RPMI8226 (cell line): ENCODE measurements around the gene ZC3H18.

Source experiments
- DNase-seq: peaks from one replicate; pipeline ENCODE4 v3.0.0-alpha.2; 2015

Gene ZC3H18

DNA sequence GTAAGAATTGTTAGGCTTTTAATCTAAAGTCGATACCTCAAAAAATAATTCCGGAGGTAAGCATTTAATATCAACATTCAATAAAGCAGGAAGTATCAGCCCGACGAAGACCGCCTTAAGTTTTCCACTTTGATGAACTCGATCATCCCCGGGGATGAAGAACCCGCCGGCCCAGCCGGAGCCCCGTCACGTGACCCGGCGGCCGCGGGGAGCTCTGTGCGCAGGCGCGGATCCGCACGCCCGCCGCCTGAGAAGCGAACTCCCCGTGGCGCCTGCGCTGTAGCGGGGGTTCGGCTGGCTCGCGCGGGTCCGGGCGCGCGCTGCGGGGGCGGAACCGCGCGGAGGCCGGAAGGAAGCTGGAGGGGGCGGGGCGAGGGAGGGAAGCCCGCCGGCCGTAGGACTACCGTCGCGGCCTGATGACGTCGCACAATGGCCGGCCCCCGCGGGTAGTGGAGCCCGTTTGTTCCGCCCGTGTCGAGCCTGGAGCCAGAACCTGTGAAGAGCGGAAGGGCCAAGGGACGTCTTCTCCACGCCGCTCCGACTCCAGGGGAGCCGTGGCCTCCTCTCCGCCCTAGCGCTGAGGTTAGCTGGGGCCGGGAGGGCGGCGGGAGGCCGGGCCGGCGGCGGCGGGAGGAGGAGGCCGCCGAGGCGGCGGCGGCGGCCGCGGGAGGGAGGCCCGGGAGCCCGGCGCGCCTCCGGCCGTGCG, at the start of gene ZC3H18:
Gene ZC3H18, plus strand, starts transcription at position 419 of the 706 bp plus-strand sequence. CDS start 6,721 bp downstream, outside the sequence.
- DNase-seq: peak; percentile 96

DNA sequence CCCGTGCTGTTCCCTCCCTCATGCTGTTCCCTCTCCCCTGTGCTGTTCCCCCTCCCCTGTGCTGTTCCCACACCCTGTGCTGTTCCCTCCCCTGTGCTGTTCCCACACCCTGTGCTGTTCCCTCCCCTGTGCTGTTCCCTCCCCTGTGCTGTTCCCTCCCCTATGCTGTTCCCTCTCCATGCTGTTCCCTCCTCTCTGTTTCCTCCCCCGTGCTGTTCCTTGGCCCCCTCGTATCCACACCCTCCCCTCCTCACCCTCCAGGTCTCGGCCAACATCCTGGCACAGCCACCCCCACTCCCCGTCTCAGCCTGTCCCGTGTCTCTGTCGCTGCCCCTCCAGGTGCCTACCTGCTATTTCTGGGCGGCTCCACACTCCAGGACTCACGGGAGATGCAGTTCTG, 48.5 kb upstream of the ZC3H18 start:
- DNase-seq: no peak

DNA sequence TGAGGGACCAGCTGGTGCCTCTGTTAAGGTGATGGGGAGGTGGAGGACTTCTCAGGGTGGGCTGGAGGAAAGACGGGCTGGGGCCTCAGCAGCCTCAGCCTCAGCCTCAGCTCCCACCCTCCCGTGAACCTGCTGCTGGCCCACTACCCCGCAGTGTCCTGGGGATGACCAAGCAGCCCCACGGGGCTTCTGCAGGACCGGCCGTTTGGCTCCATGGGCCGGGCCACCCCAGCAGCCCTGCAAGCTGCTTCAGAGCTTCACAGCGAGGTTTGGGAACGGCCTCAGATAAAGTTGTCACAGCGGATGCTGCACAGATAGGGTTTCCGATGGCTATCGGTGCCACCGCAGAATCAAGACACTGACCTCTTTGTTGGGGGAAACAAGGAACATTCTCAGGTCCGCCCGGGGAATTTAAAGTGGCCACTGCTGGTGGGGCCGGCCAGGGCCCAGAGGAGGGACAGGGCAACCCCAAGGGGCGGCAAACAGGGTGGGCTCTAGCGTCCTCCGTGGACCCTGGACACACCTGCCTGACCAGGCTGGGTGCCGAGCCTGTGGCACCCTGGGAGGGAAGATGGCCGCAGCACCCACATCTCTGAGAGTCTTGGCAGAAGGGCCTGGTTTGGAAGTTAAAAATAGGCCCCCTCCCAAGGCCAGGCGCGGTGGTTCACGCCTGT, 47.8 kb upstream of the ZC3H18 start:
- no peak for DNase-seq

DNA sequence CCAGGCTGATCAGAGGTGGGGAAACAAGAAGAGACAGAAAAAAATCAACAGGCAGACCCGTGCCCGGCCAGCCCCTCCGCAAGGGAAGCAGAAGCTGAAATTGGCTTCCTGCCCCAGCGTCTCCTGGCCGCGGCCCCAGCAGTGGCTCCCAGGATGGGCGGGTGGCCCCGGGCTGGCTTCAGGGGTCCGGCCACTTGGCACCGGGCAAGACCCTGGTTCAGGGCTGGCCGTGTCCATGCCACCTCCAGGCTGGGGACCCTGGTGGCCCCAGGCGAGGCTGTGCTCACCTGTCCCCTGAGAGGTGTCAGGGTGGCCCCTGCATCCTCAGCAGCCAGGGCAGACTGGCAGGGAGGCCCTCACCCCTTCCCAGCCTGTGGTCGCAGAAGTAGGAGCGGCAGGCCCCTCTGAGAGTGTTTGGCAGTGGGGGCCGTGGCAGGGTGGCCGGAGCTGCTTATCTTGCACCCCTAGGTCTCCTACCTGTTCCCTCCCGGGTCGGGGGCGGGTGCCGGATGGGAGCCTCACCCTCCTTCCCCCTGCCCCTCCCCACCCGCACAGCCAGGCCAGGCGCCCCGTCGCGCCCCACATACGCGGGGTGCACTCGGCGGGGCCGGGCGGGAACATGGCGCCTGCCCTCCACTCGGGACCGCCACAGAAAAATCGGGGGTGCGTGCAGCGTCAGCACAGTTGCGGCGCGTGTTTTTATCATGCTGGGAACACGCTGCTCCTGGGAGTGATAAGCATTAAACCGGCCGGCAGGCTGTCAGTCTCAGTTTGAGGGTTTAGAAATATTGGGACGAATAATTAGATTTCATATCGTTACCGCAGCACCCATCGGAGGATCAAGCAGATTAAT, 46.7 kb upstream of the ZC3H18 start:
- no peak for DNase-seq

DNA sequence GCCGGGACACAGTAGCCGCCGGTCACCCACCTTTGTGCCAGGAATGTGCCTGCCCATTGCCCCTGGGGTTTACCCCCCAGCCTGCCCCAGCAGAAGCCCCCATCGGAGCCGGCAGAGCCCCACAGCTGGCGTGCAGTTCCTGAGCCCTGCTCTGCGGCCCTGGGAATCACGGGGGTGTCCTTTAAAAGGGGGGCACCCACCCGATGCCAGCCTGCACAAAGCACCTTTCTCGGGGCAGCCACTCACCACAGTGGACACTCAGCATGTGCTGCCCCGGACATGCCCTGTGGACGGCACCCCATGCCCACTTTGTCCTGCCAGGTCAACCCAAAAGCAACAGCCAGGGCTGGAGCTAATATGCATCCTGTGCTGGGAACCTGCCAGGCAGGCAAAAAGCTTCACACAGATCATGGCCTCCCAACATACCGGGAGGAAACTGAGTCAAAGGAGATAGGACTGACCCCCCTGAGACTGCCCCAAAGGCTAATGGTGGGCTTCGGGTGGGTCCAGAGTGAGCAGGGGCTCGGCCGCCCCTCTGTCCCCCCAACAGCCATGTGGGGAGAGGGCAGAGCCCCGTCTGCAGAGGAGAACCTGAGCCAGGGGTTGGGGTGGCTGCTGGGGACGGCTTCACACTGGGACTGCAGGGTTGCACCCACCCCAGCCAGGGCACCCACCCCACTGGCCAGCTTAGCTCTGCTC, 45.8 kb upstream of the ZC3H18 start:
- DNase-seq: no peak

- DNase-seq: no peak
Measured at GRCh38 chr16:88524973-88525662, 45.1 kb upstream of the ZC3H18 start.

DNA sequence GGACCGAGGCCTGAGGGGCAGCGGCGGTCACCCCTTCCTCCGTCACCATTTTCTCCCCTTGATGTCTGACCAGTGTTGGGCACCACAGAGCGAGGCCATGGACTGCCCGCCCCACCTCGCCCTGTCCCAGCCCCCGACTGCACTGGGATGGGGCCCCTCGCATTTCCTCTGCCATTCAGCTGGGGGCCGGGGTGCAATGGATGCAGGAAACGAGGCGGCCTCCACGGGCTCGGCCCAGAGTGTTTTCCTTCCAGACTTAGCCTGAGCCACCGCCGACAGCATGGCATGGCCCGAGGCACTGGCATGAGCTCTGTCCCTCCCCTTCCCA, 44.6 kb upstream of the ZC3H18 start:
- no peak for DNase-seq

DNA sequence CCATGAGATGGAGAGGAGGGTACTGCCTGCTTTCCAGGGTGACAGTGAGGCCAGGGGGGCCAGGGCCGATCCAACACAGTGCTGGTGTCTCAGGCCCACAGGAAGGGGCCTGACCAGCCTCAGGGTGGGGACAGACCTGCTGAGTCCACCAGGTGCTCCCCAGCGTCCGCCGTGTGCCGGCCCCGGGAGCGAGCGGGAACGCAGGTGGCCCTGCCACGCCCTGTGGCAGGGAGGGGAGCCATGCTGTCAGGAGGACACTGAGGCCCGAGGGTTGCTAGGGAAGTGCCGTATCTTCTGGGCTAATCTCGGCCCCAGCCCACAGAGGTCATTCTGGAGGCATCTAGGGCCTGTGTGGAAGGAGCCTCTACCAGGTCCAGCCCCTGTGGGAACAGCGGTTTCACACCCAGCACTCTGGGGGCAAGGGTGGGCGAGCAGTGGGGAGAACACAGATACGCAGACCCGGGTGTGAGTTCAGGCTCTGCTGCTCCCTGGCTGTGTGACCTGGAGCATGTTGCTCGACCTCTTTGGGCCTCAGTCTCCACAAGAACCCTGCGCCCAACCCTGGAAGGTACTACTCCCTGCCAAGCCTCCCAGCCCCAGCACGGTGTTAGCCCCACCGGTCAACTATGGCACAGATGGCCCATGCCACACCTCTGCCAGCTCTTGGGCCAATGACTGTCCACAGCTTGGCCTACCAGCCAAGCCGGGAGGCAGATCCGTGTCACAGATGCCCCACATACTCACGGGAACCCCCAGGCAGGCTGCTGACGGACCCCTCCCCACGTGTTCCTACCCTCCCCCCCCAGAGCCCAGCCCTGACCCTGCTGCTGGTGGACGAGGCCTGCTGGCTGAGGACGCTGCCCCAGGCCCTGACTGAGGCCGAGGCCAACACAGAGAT, 43.9 kb upstream of the ZC3H18 start:
- no peak for DNase-seq

- no peak for DNase-seq
Measured at GRCh38 chr16:88526906-88527185, 43.4 kb upstream of the ZC3H18 start.

GRCh38 chr16:88527186-88527936, 42.8 kb upstream of the ZC3H18 start:
- peak; percentile 51 for DNase-seq

DNA sequence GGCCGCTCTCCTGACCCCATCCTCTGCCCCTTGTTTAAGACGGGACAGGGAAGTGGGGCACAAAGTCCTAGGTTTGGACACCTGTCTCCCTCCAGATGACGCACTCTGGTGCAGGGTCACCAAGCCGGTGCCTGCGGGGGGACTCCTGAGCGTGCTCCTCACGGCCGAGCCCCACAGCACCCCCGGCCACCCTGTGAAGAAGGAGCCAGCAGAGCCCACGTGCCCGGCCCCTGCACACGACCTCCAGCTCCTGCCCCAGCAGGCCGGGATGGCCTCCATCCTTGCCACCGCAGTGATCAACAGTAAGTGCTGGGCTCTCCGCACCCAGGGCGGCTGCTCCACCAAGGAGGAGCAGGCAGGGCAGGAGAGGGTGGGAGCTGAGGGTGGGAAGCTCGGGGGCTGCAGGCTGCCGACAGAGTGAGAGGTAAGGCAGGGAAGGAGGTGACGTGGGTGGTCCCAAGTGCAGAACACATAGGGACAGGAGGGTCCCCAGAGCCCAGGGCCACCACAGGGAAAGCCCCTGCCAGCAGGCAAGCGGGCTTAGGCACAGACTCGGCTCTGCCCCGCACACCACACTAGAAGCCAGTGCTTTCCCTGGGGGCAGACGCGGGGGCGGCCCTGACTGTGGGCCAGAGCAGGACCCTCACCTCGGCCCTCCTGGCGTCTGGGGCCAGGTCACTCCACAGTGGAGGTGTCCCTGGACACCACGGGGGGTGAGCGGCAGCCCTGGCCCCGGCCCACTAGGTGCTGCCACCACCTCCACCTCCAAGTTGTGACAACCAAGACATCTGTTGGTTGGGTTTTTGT, 42.1 kb upstream of the ZC3H18 start:
- no peak for DNase-seq

GRCh38 chr16:88528902-88529318, 41.3 kb upstream of the ZC3H18 start:
- no peak for DNase-seq

- no peak for DNase-seq
Measured at GRCh38 chr16:88529596-88529995, 40.6 kb upstream of the ZC3H18 start.

- no peak for DNase-seq
Measured at GRCh38 chr16:88530051-88530857, 39.9 kb upstream of the ZC3H18 start.

DNA sequence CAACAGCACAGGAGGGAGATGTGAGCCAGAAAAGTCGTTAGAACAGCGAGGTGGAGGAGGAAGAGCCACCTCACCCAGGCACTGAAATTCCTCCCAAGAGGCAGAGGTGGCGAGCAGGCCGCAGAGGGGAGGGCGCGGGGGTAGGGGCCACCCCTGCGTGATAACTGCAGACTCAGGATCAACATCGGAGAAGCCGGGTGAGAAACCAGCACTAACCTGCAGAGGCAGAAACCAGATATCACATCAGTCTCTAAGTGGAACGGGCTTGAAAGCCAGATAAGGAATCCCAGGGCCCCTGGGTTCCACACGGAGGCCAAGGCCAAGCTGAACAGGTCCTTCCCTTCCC, 39.4 kb upstream of the ZC3H18 start:
- no peak for DNase-seq

DNA sequence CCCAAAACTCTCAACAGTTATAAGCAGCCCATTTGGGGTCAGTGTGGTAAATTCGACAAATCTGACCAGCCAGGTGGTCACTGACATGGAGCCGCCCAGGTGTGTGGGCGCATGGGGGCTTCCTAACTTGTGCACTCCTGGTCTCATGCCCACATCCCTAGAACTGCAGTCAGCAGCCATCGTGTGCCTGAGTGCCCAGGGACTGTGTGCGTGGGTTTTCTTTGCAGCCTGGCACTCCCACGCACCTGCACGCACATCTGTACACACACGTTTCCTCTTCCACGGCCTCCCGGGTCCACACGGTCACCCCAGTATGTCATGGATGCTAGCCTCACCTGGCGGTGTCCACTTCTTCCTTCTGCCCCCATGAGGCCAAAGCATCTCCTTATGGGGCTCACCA, 38.9 kb upstream of the ZC3H18 start:
- no peak for DNase-seq

DNA sequence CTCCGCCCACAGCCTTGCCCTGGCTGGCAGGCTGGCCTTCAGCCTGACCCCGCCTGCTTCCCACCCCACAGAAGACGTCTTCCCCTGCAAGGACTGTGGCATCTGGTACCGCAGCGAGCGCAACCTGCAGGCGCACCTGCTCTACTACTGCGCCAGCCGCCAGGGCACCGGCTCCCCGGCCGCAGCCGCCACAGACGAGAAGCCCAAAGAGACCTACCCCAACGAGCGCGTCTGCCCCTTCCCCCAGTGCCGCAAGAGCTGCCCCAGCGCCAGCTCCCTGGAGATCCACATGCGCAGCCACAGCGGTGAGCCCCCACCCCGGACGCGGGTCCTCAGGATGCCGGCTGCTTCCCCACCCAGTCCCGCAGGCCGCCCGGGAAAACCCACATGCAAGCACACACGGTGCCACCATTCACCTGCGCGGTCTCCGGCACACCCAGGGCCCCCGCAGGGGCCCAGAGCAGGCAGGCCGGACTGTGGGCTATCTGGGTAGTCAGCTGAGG, 38.2 kb upstream of the ZC3H18 start:
- DNase-seq: no peak

DNA sequence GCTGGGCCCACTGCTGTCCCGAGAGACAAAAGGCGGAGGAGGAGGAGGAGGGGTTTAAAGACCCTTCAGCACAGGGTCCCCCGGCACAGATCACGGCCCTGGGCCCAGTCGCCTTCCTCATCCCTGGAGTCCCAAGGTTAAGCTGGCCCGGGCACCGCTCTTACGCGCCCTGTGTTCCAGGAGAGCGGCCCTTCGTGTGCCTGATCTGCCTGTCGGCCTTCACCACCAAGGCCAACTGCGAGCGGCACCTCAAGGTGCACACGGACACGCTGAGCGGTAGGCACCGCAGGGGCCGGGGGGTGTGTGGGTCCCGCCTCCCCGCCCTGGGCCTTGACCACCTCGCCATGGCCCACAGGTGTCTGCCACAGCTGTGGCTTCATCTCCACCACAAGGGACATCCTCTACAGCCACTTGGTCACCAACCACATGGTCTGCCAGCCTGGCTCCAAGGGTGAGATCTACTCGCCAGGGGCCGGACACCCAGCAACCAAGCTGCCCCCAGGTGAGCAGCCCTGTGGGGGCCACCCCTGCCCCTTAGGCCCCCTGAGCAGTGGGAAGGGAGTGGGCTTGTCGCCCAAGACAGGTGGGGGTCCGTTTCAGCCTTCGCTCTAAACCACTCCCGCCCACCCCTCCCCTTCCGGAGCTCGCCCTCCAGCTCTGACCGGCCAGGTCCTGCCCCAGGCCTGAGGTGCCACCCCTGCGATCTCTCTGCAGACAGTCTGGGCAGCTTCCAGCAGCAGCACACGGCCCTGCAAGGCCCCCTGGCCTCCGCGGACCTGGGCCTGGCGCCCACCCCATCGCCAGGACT, 37.6 kb upstream of the ZC3H18 start:
- DNase-seq: no peak
